Measurements from ENCODE around the gene VPREB3. TPM values are rescaled to one million over a fixed set of nuclear protein-coding genes. Genes with fewer than 3 reads are reported as not detected.

VPREB3 gene
- polyA plus RNA-seq, 3 donors, result 0.88 to 1.0 (median 1.0) TPM

GRCh38 chr22:23744485-23744884, 9.7 kb downstream of the VPREB3 start:
- peak overlapping the region in 1 of 7 donors; percentile 17 for H3K27ac Mint-ChIP-seq
- no peaks in the 10 kb centered on the region for H4K20me1 ChIP-seq (ENCODE audit: insufficient read depth, low read length)

DNA sequence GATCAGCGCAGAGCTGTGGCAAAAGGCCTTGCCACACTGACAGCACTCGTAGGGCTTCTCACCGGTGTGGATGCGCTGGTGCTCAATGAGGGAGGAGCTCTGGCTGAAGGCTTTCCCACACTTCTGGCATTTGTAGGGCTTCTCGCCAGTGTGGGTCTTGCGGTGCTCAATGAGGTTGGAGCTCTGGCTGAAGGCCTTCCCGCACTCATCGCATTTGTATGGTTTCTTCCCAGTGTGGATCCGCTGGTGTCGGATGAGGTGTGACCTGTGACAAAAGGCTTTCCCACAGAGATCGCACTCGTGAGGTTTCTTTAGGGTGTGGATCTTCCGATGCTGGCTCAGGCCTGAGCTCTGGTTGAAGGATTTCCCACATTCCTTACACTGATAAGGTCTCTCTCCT, 10.2 kb downstream of the VPREB3 start:
- TF ChIP-seq CTCF (IDR thresholded peaks at IDR 0.05), result no peak
- no peak overlapping the region for H3K9ac ChIP-seq (ENCODE audit: insufficient read depth, low read length, poor library complexity, severe bottlenecking)
- peaks cover 0 to 1% (median 0%) of the 10 kb centered on the region in 7 donors for H3K9me3 Mint-ChIP-seq

More at GRCh38 chr22:23744485-23744884, 9.7 kb downstream of the VPREB3 start:
- peaks cover 0 to under 1% (median 0%) of the 10 kb centered on the region in 3 donors for H3K27me3 Mint-ChIP-seq (ENCODE audit: low read depth in 3 of 3)
- Histone ChIP-seq H3K4me2 (replicated peaks; ENCODE audit: extremely low read depth, low read length, poor library complexity, severe bottlenecking) (no peak overlapping the region), H3K27me3 (ENCODE audit: control insufficient read depth in 2 of 2, insufficient read depth in 2 of 2, low read length in 2 of 2) (no peaks in the 10 kb centered on the region), H3K4me3 (replicated peaks in 1 of 3; ENCODE audit: low read depth in 2 of 3, low read length in 3 of 3) (no peak overlapping the region), H3K4me1 (ENCODE audit: control insufficient read depth in 1 of 2, insufficient read depth in 2 of 2, low read length in 2 of 2) (peaks cover under 1% of the 10 kb centered on the region in 2 donors), H3K27ac (ENCODE audit: low read depth in 1 of 2, low read length in 2 of 2) (no peak overlapping the region), H3K9ac (ENCODE audit: insufficient read depth, low read length, poor library complexity, severe bottlenecking) (no peak overlapping the region), H2AFZ (ENCODE audit: insufficient read depth, low read depth, low read length, poor library complexity, severe bottlenecking) (no peak overlapping the region), H3K36me3 (replicated peaks in 1 of 2; ENCODE audit: control insufficient read depth in 1 of 2, insufficient read depth in 2 of 2, low read length in 2 of 2) (peaks cover 22 to 31% of the 10 kb centered on the region in 2 donors), H3K9me3 (replicated peaks in 1 of 2; ENCODE audit: control insufficient read depth in 1 of 2, insufficient read depth in 1 of 2, low read length in 2 of 2) (no peaks in the 10 kb centered on the region), H3K79me2 (ENCODE audit: insufficient read depth, low read length) (peaks cover 1% of the 10 kb centered on the region)
- TF ChIP-seq CTCF (IDR thresholded peaks at IDR 0.05), result no peak
- peaks cover 9% of the 10 kb centered on the region for H3K4me1 Mint-ChIP-seq
- intact Hi-C loops (cut with micrococcal nuclease), result no loop called here
- peaks cover 27 to 28% of the 10 kb centered on the region in 2 donors for H3K36me3 Mint-ChIP-seq
- H3K4me3 Mint-ChIP-seq, result no peak overlapping the region
- peaks cover 0 to 1% (median 0%) of the 10 kb centered on the region in 7 donors for H3K9me3 Mint-ChIP-seq
- no peak for DNase-seq
- WGBS (ENCODE audit: insufficient coverage), result 99% methylated on average over 14 of the region's 14 CpGs

More for the DNA sequence above, 10.2 kb downstream of the VPREB3 start:
- H3K36me3 Mint-ChIP-seq, result peaks cover 27 to 28% of the 10 kb centered on the region in 2 donors
- Histone ChIP-seq H3K9me3 (replicated peaks in 1 of 2; ENCODE audit: control insufficient read depth in 1 of 2, insufficient read depth in 1 of 2, low read length in 2 of 2) (no peaks in the 10 kb centered on the region), H3K4me3 (replicated peaks in 1 of 3; ENCODE audit: low read depth in 2 of 3, low read length in 3 of 3) (no peak overlapping the region), H3K27me3 (ENCODE audit: control insufficient read depth in 2 of 2, insufficient read depth in 2 of 2, low read length in 2 of 2) (no peaks in the 10 kb centered on the region), H3K27ac (ENCODE audit: low read depth in 1 of 2, low read length in 2 of 2) (no peak overlapping the region), H4K20me1 (ENCODE audit: insufficient read depth, low read length) (no peaks in the 10 kb centered on the region), H3K4me2 (replicated peaks; ENCODE audit: extremely low read depth, low read length, poor library complexity, severe bottlenecking) (no peak overlapping the region), H3K4me1 (ENCODE audit: control insufficient read depth in 1 of 2, insufficient read depth in 2 of 2, low read length in 2 of 2) (no peaks in the 10 kb centered on the region), H3K79me2 (ENCODE audit: insufficient read depth, low read length) (no peaks in the 10 kb centered on the region), H3K36me3 (replicated peaks in 1 of 2; ENCODE audit: control insufficient read depth in 1 of 2, insufficient read depth in 2 of 2, low read length in 2 of 2) (peaks cover 22 to 31% of the 10 kb centered on the region in 2 donors), H2AFZ (ENCODE audit: insufficient read depth, low read depth, low read length, poor library complexity, severe bottlenecking) (no peak overlapping the region)
- DNase-seq, result no peak
- no peak overlapping the region for H3K4me3 Mint-ChIP-seq
- no peak overlapping the region for H3K27ac Mint-ChIP-seq
- intact Hi-C loops (cut with micrococcal nuclease), result no loop called here
- H3K4me1 Mint-ChIP-seq, result peaks cover 9% of the 10 kb centered on the region
- 96% methylated on average over 12 of the region's 13 CpGs for WGBS (ENCODE audit: insufficient coverage)
- H3K27me3 Mint-ChIP-seq (ENCODE audit: low read depth in 3 of 3), result peaks cover 0 to 2% (median 0%) of the 10 kb centered on the region in 3 donors

All from CD14-positive monocyte (primary cell).